HG02763 (cell line): ENCODE results near the gene SUPT3H.

ENCODE experiments used
- ATAC-seq: cut with Tn5 transposase; IDR thresholded peaks from one replicate; pipeline ENCODE4 v1.9.1; 2021; ENCODE audit warnings: mild to moderate bottlenecking, moderate library complexity; ENCODE audit not compliant: unreplicated experiment

The SUPT3H gene

DNA sequence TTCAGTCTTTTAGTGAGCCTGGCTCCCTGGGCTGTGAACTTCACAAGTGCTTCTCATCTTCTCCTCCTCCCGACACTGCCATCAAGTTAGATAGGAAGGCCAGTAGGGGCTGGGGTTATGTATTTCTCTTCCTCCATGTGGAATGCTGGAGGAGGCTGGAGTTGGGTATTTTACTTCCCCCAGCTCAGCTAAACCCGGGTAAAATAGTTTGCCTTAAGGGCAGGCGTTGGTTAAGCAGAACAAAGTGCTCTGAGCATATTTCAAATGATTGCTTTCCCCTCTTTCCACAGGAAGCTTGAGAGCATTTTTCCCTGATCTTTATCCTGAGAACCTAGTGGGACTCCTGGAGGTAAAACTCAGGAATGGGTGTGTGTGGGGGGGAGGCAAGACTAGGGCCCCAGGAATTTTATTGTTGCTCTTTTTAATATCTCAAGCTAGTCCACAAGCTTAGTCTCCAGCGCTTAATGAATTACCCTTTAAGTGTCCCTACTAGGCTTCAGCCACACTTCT, 16.9 kb upstream of the SUPT3H start:
- ATAC-seq, result no peak

DNA sequence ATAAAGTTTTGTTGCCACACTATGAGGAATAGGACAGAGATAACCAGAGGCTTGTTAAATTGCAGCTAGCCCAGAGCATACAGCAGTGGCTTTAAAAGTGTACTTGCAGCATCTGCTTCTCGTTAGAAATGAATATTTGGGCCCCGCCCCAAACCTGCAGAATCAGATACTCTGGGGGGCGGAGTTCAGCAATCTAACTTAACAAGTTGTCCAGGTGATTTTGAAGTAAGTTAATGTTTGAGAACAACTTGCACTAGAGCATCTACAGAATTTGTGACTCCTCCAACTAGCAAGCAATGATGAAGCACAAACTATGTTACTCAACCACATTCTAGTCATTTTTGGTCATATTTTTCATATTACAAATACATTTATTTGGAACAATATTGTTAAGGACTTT, 10.6 kb upstream of the SUPT3H start:
- no peak for ATAC-seq

DNA sequence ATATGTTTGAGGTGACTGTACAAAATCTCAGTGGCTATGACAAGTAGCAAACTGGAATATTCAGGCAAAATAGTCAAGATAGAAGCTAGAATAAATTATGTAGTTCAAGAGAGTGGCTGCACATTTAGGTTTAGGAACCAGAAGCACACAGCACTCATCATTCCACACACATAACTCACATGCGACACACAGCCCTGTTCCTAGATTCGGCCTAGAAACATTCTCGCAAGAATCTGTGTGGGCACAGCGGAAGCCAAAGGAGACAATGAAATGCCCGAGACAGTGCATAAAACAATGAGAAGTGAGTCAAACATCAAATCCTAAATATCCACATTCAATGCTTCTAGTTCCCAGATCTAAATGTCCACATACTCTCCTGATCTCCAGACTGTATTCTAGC, 9.5 kb upstream of the SUPT3H start:
- ATAC-seq, result no peak

DNA sequence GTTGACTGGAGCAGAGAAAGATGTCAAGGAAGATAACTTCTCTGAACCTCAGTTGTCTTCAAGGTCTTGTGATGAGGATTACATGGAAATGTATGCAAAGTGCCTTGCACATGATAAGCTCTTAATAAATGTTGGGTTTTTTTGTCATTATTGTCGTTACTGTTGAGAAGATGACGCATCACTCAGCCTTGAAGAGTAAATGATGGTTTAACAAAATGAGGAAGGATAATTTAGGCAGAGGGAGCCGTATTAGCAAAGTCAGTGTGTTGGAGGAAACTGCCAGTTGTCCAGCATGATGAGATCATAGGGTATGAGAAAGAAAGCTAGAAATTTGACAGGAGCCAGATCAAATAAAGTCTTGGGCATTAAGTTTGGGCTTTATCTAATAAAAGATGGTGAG, 8.8 kb upstream of the SUPT3H start:
- no peak for ATAC-seq

DNA sequence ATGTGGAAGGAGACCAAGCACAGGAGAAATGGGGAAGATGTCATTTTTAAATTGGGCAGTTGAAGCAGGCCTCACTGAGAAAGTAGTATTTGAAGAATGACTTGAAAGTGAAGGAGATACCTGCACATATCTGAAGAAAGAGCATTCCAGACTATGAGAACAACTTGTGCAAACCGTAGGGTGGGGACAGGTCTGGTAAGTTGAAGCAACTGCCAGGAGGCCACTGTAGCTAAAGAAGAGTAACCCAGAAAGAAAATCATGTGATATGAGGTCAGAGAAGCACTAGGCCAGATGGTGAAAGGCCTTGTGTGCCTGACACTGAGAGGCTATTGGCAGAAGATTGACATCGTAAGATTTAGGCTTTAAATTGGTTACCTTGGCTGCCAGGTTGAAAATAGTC, 4.7 kb upstream of the SUPT3H start:
- no peak for ATAC-seq

DNA sequence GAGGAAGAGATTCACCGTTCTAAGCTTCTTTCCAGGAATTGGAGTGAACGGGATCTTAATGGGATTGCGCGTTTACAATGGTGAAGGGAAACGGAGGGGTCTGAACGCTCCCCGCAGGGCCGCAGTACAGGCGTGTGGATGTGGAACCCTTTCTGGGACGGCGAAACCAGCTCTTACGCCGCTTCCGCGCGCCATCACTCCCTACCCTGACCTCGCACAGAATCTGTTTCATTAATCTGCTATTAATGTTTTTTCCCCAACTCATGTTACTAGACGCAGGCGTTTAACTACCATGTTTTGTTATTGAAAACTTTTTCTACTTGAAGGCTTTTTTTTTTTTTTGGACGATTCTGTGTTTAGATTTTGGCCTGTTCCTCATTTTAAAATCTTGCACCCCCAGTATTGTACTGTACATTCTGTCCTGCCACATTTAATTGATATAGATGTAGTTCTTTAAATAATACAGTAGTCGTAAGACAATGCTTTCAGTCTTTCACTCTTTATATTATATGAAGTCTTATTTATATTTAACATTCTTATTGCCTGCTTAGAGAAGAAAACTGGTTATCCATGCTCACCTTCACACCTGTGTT, 696 bp upstream of the SUPT3H start:
- ATAC-seq, result peak; percentile 27

DNA sequence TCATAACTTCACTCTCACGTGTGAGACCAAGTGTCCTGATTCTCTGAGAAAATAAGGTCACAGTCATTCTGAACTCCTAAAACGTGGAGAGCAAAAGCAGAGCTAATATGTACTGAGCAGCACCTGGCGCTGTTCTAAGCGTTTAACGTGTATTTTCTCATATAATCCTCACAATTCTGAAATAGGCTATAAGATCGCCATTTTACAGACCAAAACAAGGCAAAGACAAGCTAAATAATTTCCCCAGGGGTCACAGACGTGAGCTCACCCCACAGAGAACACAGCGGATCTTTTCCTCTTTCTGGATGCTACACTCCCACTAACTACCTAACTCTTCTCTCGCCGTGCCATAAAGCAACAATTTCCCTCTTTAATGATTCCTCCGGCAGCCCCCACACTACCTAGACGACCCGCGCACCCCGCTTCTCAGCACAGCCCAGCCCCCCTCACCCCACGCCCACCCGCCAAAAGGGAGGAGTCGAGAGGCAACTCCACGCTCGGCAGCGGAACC, 636 bp downstream of the SUPT3H start:
- peak; percentile 2 for ATAC-seq

DNA sequence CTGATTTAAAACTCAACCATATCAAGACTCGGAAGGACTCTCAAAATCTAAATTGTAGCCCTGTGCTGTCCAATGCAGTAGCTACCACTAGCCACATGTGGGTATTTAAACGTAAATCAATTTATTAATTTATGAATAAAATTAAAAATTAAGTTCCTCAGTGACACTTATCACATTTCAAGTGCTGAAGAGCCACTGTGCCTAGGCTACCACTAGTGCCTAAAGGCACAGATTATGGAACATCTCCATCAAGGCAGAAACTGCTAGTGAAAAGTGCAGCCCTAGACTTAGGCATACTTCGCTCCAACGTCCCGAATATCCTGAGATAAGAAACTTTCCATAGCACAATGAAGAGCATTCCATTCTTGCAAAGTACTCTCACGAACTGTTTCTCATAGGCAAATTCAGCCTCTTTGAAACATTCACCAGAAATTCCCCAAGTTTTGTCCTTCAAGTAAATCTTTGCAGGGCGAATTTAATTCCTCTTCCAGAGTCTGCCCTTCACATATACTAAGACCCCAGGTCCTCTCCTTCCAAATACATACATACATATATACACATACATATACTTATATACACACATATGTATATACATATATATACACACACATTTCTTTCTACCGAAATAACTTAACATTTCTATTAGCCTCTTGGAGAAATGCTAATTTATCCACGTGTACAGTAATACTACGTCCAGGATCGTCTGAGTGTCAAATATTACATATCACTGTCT, 1.3 kb downstream of the SUPT3H start:
- no peak for ATAC-seq

DNA sequence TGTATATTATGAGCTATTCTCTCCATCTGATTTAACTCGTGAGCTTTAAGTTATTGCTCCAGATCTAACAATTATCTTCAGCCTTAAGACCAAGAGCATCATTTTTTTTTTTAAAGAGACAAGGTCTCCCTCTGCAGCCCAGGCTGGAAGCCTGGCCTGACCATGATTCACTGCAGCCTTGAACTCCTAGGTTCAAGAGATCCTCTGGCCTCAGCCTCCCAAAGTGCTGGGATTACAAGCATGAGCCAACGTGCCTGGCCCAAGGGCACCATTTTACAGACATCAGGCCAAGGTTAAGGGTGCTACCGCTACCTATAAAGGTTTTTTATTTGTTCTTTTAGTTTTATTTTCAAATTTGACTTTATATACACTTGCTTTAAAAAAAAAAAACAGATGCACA, 2.3 kb downstream of the SUPT3H start:
- ATAC-seq, result no peak

DNA sequence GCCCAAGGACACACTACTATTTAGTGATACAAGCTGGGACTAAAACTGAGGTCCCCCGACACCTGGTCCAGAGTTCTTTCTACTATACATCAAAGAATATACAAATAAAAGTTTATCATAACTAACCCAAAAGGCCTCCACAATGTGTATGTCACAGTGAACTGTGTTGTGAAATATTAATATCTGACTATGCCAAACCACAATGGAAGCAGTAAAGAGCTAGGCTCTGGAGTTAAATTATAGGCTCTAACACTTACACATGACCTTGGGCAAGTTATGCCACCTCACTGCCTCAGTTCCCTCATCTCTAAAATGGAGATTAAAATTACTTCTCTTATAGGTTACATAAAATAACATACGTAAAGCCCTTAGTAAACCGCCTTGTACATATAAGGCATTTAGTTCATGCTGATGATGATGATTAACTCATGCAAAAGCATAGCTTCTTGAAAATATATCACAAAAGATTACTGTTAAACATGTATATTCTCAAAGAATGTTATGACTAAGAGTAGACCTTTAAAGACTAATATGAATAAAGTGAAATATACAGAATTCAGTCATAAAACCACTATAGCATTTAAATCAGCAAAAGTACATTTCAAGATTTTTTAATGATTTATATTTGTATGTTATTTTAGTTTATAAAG, 5.7 kb downstream of the SUPT3H start:
- no peak for ATAC-seq

DNA sequence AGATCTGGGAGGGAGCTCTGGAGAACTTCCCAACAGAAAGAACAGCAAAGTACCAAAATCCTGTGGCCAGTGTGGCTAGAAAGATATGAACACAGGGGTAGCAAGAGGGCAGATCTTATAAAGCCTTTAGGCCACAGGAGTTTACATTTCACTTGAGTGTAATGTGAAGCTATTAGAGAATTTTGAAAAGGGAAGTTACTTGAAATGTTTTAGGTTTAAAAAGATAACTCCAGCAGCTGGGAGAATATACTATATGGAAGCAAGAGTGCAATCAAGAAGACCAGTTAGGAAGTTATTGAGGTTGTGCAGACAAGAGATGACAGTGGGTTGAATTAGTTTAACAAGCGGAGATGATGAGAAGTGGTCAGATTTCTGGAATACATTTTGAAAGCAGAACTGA, 7.9 kb downstream of the SUPT3H start:
- ATAC-seq, result no peak

DNA sequence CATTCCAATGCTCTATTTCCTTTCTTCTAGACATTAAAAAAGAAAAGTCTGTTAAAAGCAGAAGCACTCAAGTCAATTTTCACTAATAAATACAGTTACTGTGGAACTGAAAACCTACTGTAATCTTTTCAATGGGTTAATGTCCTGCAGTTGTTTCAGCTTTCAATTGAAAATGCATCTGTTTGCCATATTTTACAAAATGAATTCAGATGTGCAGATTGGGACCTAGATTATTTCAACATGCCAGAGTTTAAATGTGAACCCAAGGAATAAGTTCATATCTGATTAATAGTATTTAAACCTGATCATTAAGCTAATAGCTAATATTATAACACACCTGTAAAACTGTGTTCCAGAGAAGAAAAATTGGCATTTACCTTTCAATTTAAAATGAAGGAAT, 9.7 kb downstream of the SUPT3H start:
- ATAC-seq, result no peak

DNA sequence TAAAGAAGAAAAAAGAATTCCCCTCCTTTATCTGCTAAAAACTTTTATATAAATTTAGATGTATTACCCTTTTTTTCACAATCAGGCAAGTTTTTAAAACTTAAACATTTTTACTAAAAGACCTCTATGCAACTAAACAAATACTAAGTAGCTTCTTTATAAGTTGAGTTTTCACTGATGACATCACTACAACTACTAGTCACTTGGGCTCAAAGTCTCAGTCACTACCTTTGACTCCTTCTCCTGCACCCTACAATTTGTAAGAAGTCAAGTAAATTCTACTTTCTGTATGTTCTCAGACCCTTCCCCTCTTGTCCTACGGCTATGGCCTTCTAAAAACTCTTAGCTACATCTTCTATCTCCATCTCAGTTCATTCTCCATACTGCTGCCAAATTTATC, 11.2 kb downstream of the SUPT3H start:
- ATAC-seq, result no peak

DNA sequence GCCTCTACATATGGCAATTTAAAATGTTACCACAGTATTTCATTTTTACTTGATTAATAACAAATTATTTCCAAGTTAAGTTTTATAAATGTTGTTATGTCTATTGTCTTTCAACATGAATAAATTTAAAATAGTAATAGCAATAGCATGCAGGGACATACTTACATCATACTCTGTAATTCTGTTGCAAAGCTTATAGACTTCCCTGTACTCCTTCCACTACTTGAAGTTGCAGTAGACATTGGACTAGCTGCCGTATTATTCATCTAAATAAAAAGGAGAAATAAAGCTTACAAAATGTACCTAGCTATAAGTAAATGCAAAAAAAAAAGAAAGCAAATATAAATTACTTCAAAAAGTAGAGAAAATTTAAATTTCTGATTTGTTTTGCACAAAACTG, 12.7 kb downstream of the SUPT3H start:
- ATAC-seq, result no peak

DNA sequence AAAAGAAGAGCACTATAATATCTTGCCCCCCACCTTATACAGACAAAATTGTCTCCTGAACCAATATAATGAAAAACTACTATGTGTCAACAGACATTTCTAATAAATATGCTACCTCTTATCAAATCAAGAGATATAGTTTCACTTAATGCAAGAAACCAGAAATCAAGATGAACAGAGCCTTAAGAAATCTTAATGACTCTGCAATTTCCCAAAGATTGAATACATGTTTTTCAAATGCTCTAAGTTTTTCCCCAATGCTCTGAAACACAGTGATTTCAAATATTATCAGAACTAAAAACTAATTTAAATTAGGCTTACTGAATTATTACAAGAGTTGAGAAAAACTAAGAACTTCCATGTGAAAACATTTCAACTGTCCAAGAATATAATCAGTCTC, 13.3 kb downstream of the SUPT3H start:
- no peak for ATAC-seq

DNA sequence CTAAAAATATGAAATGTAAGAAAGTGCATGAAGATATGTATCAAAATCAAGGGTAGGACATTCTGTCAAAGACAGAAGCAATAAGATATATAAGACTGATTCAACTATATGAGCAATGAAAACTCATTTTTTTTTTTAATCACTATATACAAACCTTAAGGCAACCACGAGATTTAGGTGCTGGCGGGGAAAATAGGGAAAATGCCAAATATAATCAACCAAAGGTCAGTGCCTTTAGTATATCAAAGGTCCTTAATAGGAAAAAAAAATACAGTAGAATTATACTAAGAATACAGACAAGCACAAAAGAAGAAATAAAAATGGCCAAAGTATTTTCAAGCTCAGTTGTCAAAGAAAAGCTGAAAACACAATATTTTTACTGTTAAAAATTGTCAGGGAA, 24.1 kb downstream of the SUPT3H start:
- no peak for ATAC-seq

DNA sequence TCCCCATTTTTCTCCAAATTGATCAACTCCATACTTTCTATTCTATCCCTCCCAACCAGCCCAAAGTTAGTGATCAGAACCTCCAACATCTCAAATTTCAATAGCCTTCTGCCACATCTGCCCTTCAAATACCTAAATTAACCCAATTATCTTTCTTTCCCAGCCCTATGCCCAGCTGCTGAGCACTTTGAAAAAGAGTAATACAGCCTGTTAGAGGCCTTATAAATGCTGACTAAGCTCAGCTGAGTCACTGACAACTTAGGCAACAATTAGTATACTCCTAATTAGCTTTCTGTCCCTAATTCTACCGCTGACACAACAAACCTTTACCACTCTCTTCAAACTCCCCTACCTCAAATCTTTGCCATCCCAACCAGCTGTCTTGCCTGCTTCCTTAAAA, 26.1 kb downstream of the SUPT3H start:
- ATAC-seq, result no peak

DNA sequence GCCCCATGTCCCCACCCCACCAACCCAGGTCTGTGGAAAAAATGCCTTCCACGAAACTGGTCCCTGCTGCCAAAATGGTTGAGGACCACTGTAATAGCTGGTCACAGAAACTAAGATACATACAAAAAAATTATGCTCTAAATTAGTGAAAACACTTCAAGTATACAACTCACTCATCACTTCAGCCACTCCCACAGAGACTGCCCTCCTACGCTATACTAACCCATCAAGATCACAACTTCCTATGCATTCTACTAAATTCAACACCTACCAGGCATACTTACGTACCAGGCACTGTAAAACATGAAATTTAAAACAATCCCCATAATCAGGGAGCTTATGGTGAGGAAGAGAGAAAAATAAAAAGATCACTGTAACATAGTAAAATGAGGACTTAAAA, 26.7 kb downstream of the SUPT3H start:
- ATAC-seq, result no peak

DNA sequence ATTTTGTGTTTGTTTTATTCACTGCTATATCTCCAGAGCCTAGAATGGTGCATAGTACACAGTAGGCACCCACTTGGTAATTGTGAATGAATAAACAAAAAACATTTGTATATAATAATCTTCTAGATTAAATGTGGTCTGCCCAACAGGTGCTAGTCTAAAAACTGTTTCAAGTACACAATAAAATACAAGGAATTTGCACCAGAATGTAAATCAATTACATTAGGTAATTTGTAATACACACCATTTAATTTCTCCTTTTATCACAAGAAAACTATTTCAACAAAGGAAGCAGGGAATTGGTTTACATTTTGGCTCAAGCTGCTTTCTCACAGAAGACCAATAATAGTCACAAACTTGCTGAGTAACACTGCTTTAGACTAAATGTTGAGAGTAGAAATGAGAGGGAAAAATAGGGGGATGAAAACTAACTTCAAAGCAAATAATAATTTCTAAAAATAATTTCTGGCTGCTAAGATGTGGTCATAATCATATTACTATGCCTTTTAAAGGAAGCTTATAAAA, 27.5 kb downstream of the SUPT3H start:
- no peak for ATAC-seq

DNA sequence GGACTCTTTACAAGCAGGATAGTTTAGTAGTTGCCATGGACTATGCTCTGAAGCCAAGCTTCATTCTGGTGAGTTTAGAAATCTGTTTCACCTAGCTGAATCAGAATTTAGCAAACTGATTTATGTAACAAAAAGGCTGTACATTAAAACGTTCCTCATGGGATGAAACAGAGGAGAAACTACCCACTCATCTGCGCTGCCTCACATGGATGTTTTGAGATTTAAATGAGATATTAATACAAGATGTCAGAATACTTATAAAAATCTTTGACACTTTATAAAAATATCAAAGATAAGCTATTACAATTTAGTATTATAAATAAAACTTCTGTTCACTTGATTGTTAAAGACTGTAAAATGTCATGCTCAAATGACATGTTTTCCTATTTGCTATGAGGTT, 32.8 kb downstream of the SUPT3H start:
- ATAC-seq, result no peak

DNA sequence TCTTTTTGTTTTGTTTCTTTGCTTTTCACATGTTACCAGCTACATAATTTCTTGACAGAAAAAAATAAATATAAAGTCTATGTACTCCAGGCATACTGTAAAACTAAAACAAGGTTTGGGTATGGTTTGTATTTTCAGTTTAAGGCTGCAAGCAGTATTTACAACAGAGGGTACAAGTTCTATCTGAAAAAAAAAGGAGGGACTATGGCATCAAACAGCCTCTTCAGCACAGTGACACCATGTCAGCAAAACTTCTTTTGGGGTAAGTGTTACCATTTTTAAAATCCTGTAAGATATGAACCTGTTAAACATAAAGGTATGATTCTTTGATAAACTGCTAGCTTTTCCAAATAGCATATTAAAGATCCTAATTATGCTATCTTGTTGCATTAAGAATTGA, 49.2 kb downstream of the SUPT3H start:
- no peak for ATAC-seq
